HG03457 (cell line): ENCODE results near the gene DTX1.
"Not testable (repeated sequence)": the region's sequence is repeated elsewhere in the genome, so short reads cannot be mapped to it uniquely, and the experiment has no call there.

Source experiments
- ATAC-seq: cut with Tn5 transposase; IDR thresholded peaks from one replicate; pipeline ENCODE4 v1.9.1; 2021; ENCODE audit warnings: moderate number of reproducible peaks; ENCODE audit not compliant: unreplicated experiment

The DTX1 gene

GRCh38 chr12:113112043-113112899, 55.7 kb downstream of the DTX1 start:
- no peak for ATAC-seq

GRCh38 chr12:113113397-113113796, 56.9 kb downstream of the DTX1 start:
- no peak for ATAC-seq

GRCh38 chr12:113114447-113115178, 58.1 kb downstream of the DTX1 start:
- no peak for ATAC-seq

GRCh38 chr12:113115455-113116126, 59.1 kb downstream of the DTX1 start:
- ATAC-seq: no peak

- ATAC-seq: no peak
Measured at GRCh38 chr12:113116875-113117274, 60.3 kb downstream of the DTX1 start.

GRCh38 chr12:113117684-113118083, 61.2 kb downstream of the DTX1 start:
- ATAC-seq: not testable (repeated sequence)

- ATAC-seq: no peak
Measured at GRCh38 chr12:113118142-113118541, 61.6 kb downstream of the DTX1 start.

- no peak for ATAC-seq
Measured at GRCh38 chr12:113119980-113120669, 63.6 kb downstream of the DTX1 start.

- no peak for ATAC-seq
Measured at GRCh38 chr12:113120670-113121370, 64.3 kb downstream of the DTX1 start.

- ATAC-seq: no peak
Measured at GRCh38 chr12:113127791-113128199, 71.3 kb downstream of the DTX1 start.

- ATAC-seq: no peak
Measured at GRCh38 chr12:113128802-113129663, 72.5 kb downstream of the DTX1 start.

GRCh38 chr12:113129664-113130456, 73.3 kb downstream of the DTX1 start:
- no peak for ATAC-seq

- ATAC-seq: no peak
Measured at GRCh38 chr12:113130457-113131135, 74.1 kb downstream of the DTX1 start.

- no peak for ATAC-seq
Measured at GRCh38 chr12:113131556-113131955, 75.0 kb downstream of the DTX1 start.

- no peak for ATAC-seq
Measured at GRCh38 chr12:113133036-113133435, 76.5 kb downstream of the DTX1 start.

GRCh38 chr12:113133666-113134065, 77.1 kb downstream of the DTX1 start:
- ATAC-seq: no peak

- no peak for ATAC-seq
Measured at GRCh38 chr12:113134071-113134470, 77.5 kb downstream of the DTX1 start.

- no peak for ATAC-seq
Measured at GRCh38 chr12:113134521-113134951, 78.0 kb downstream of the DTX1 start.
